Right forelimb (tissue), 1 donor: Measurements from ENCODE around the gene RPL36.

ENCODE experiments used
- DNase-seq: peaks from one replicate; pipeline ENCODE4 v3.0.0-alpha.2; 2018

The RPL36 gene

DNA sequence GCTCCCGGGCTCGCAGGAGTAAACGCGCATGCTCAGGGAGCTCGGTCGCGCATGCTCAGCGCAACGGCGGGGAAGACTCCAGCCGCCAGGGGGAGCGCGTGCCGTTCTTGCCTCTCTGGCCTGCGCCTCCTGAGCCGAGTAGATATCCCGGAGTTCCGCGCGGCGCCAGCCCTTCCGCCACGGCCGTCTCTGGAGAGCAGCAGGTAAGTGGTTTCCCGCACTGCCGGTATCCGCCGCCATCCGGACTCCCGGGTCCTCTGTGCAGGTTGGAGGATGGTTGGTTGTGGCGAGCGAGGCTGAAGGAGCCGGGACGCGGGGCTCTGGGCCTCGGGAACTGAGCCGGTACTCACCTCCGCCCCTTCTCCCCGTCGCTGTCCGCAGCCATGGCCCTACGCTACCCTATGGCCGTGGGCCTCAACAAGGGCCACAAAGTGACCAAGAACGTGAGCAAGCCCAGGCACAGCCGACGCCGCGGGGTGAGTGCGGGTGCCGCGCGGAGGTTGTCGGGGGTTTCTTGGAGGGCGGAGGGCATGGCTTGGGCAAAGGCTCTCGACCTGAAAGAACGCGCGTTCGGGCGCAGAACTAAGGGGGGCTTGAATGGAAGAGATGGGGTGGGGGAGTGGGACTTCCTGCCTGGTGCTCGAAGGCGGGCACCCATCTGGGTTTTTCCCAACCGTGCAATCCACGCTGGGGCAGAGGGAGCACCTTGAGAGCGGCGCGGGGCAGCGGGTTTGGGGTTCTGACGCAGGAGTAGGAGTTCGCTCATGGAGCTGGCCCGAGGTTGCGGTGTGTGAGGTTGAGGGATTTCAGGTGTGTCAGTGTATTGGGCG, at the start of gene RPL36:
Gene RPL36, plus strand, starts transcription at position 171 of the 830 bp plus-strand sequence. Its CDS starts 213 bp downstream, at position 384.
- DNase-seq: peak; percentile 100

DNA sequence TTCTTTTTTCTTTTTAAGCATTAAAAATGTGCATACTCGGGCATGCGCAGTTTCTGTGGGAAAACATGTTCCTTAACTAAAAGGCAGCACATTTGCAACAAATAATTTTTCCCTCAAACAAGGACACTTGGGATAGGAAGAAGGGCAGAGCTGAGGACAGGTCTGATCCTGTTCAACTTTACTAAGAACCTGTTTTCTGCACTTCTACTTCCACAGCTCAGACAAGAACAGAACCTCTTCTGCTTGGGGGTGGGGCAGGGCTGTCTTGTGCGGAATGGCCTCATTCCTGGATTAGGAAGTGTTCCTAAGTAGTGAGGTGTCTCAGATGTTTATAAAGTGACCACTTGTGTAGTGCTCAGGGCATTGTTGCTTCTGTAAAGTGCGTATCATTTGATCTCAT, 48.9 kb upstream of the RPL36 start:
- DNase-seq: no peak

DNA sequence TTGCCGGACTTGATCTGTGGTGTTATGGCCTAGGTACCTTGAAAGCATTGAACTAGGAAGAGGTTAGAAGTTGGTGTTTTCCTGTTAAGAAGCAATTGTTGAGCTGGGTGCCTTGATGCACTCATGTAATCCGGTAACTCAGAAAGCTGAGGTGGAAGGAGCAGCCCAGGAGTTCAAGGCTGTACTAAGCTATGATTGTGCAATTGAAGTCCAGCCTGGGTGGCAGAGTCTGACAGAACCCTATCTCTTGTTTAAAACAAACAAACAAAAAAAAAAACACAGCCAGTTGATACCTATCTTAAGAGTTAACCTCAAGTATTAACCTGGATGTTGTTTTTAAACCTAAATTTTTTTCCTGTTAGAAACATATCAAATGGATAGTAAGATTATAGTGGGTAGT, 47.9 kb upstream of the RPL36 start:
- DNase-seq: no peak

DNA sequence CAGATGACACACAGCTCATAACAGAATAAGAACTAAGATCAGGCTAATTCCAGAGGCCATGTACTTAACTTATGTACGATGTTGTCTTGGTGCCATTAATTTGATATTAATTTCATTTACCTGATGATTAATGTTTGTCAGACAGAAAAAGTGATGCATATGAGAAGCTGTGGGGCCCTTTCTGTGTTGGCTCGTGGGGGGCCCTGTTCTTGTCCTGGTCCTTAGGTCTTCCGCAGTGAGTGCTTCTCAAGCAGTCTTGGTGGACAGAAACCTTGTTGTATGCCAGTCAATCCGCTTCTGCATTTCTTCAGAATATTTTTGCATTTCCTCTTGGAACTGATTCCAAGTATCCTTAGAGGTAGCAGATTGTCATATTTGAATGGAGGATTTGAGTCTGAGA, 47.0 kb upstream of the RPL36 start:
- DNase-seq: no peak

DNA sequence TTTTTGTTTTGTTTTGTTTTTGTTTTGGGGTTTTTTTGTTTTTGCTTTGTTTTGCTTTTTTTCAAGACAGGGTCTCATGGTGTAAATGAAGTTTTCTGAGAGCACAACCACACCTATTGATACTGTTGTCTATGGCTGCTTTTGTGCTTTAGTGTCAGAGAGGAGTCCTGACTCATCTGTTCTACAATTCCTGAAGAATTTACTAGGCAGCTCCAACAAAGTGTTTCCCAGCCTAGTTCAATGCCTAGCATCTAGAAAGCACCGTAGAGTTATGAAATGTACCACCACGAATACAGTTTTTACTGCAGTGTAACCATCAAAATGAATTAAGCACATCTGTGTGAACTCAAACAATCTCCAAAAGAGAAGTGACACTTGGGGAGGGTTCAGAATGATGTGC, 46.1 kb upstream of the RPL36 start:
- no peak for DNase-seq

DNA sequence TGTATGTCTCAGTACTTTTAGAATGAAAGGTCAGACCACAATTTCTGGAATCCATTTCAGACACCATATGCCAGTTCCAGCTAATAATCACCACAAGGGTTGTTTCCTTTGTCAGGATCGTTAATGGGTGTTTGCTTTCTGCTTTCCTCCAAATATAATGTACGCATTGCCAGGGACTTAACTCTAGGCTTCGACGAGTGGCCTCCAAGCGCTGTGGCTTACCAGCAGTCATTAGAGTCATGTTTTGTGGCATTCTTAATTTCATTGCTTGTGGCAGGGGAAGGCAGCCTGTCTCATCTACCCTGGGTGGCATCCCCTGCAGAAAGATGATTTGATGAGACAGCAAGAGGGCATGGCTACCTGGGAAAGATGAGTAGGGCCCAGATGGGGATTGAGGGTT, 44.7 kb upstream of the RPL36 start:
- no peak for DNase-seq

DNA sequence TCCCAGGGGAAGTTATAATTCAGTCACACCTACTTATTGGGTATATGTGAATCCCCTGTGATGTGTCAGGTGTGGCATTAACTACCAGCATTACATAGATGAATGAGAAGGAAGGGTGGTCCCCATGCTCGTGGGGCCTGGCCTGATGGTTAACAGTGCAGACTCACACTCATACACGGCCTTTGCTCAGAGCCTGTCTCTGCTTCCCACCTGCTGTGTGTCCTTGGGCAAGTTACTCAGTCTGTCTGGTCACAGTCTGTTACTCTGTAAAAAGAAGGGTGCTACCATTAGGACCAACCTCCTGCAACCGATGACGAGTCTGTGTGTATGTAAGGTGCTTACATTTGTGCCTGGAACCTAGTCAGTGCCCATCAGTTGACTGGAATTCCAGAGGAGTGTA, 43.4 kb upstream of the RPL36 start:
- no peak for DNase-seq

DNA sequence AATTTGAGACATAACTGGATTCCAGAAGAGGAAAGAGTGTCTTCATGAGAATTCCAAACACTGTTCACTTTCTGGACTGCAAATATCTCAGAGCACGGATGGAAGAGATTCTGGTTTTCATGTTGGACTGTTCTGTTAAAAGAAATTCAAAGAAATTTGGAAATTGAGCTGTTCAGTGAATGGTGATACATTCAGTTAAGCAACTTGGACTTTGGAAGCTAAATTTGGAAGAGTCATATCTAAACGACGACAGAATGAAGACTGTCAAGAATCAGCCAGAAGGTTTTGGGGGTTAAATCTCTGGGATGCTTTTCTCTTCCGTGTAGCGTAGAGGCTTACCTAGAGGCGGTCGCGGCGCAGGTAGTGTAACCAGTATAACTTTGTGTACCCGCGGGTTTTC, 41.6 kb upstream of the RPL36 start:
- no peak for DNase-seq

DNA sequence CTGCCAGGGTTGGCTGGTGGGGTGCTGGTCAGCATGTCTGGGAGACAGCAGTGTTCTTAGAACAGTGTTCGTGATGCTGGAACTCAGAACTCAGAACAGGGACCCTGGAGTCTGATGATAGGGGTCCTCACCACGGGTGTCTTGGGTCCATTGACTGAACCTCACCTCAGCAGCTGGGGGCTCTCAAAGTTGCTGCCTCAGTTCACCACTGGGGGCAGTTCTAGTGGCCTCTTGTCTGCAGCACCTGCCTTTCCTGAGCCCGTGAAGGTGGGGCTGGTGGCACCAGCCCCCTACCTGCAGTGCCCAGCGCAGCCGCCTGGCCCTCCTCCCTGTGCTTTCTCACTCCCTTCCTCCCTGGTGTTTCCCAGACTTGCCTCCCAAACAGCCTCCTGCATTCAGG, 38.7 kb upstream of the RPL36 start:
- no peak for DNase-seq

DNA sequence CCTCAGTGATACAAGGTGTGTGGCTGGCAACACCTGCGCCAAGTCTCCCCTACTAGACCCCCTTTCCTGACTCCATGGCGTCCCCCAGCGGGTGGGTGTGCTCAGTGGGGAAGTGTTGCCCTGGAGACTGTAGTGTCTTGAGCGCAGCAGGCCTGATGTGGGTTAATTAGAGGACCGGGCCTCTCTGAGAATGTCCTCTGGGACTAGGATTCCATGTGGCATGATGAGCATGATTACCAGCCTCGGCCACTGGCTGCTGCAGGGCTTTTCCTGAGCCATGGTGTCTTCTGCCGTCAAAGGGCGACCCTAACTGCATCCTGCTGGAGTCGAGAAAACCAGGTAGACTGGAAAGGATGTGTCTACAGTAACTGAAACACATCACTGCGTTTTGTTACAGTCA, 37.8 kb upstream of the RPL36 start:
- DNase-seq: no peak

DNA sequence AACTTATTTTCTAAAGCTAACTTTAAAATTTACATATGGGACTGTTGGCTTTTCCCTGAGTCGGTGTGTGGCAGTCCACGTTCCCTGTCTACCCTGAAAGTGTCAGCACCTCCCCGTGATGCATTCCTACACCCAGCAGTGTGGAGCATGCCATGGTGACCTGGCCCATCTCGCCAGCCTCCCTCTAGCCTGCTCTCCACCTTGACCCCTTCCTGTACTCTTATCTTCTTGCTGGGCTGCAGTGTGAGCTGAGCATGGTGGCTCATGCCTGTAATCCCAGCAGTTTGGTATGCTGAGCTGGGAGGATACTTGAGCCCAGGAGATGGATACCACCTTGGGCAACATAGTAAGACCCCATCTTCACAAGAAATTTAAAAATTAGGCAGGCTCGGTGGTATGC, 35.2 kb upstream of the RPL36 start:
- DNase-seq: no peak

DNA sequence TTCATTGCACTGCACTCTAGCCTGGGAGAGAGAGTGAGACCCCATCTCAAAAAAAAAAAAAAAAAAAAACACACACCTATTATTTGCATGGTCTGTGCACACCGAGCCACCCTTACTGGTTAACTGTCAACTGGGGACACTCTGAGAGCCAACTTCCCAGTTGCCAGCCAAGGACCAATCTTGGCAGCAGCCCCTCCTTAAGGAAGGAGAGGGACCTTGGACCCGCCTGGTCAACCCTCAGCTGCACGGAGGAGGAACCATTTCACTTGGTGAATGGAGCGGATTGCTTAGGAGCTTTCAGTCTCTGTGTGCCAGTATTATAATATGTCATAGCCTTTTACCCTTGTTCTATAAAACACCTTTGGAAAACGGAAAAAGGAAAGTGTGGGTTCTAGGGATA, 34.7 kb upstream of the RPL36 start:
- no peak for DNase-seq

DNA sequence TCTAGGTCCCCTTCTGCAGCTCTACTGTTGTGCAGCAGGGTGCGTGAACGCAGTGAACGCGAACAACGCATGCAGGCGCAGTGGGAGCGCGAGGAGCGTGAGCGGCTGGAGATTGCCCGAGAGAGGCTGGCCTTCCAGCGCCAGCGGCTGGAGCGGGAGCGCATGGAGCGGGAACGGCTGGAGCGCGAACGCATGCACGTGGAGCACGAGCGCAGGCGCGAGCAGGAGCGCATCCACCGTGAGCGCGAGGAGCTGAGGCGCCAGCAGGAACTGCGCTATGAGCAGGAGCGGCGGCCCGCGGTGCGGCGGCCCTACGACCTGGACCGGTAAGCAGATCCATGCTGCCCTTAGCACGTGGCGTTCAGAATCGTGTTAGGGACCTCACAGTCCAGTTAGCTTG, 28.6 kb upstream of the RPL36 start:
- DNase-seq: no peak

DNA sequence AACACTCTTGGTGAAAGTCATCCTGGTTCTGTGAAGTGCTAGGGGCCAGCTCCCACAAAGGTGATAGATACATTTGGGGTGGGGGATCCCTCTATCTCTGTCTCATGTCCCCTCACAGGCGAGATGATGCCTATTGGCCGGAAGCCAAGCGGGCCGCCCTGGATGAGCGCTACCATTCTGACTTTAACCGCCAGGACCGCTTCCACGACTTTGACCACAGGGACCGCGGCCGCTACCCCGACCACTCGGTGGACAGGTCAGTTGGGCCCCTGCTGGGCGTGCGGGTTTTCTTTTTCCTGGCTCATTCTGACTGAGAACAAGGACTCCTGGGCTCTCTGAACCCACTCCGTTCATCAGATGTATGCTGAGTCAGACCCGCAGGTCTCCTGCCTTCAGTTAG, 26.2 kb upstream of the RPL36 start:
- no peak for DNase-seq

DNA sequence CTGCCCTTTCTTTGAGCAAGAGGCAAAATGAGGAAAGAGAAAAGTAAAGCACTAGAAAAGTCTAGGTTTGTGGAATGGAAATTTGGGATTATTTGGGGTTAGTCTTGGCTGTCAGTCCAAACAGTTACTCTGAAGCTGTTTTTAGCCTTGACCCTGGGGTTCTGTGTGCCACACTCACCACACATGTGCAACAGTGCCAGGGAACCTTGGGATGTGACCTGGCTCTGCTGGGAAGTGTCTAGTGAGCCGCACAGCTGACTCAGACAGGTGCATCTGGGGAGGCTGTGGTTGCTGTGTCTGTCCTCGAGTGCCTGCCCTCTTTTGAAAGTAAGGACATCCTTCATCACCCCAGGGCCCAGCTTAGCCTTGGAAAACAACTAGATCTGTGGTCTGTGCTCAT, 25.6 kb upstream of the RPL36 start:
- DNase-seq: no peak

DNA sequence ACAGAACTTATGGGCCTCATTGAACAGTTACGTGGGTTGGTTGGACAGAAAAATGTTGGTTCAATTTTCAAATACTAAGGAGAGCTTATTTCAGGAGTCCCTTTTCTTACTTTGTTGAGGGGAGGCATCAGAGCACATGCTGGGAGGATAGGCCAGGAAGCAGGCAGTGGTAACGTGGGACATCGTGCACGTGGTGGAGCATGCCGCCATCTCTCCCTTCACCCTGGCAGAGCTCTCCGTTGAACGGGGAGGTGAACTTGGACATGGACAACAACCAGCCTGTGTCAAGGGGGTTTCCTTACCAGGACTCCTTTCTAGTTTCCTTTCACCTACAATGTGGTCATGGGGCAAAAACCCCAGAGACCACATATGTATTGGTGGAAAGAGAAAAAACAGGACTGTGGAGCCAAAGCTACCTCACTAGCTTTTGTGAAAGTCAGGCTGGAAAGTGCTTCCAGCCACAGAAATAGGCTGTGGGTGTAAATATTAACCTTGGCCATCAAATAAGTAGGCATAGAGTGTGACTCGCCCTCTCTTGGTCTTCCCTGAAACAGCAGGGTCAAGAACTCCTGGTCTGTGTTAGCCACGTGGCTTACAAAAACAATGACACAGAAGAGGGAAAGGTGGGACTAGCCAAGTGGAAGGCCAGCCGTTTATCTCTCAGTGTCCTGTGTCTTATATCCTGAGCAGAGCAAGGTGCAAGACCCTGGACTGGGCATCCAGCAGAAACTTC, 24.1 kb upstream of the RPL36 start:
- no peak for DNase-seq

DNA sequence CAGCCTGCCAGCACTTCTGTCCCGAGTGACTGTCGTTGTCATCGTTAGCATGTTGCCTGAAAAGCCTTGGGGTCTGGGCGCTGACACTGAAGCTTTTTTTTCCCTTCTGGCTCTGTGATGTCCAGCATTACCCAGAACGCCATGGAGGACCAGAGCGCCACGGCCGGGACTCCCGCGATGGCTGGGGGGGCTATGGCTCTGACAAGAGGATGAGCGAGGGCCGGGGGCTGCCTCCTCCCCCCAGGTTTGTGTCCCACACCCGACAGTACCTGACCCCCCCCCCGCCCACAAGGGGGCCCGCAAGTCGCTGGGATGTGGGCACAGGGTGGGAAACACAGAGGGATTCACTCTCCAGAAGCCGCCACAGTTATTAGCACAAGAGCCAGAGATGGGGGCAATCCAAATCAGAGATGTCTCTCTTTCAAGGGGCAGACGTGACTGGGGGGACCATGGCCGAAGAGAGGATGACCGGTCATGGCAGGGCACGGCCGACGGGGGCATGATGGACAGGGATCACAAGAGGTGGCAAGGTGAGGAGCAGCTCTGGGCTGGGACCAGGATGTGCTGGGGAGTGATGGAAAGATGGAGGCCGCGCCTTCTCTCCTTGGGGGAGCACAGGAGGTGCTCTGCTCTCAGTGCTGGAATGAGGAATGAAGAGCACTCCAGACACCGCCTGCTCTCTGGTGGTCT, 23.0 kb upstream of the RPL36 start:
- no peak for DNase-seq

DNA sequence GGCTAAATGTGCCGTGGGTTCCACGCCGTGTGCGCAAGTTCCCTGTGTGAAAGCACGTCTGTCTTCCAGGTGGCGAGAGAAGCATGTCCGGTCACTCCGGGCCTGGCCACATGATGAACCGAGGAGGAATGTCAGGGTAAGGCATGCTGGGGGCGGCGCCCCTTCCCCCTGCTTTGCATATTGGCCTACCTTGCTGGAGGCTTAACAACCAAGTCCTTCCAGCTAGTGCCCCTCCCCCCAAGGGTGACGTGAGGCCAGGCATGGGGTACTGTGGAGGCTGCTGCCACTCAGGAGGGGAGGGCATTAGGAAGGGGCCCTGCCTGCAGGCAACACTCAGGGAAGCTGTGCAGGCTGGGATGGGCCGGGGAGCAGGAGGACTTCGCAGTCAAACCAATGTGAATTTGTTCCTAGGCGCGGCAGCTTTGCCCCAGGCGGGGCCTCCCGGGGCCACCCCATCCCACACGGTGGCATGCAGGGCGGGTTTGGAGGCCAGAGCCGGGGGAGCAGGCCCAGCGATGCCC, 22.3 kb upstream of the RPL36 start:
- no peak for DNase-seq

DNA sequence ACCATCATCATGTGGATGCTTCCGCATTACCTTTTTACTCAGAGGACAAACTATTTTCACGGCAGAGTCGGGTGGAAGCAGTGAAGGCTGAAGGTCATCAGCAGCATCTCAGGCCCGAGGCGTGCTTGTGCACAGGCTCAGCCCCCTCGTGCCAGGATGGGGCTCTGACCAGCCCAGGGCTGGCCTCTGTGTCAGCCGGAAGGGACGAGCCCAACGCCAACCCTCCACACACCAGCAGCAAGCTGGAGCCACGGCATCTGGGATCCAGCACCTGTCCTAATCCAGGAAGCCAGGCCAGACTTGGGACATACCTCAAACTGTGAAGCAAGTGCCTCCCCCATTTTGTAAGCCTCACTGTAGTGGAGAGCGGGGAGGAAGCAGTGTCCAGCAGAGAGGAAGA, 20.9 kb upstream of the RPL36 start:
- no peak for DNase-seq

DNA sequence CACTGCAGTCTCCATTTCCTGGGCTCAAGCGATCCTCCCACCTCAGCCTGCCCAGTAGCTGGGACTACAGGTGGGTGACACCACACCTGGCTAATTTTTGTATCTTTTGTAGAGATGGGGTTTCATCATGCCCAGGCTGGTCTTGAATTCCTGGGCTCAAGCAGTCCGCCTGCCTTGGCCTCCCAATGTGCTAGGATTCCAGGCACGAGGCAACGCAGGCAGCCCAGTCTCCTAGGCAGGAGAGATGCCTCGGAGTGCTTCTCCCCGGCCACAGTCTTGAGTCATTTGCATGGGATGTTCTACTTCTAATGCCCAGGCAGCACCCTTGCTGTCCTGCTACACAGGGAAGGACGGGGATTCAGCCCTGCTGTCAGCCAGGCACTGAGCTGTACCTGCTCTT, 18.5 kb upstream of the RPL36 start:
- DNase-seq: no peak

DNA sequence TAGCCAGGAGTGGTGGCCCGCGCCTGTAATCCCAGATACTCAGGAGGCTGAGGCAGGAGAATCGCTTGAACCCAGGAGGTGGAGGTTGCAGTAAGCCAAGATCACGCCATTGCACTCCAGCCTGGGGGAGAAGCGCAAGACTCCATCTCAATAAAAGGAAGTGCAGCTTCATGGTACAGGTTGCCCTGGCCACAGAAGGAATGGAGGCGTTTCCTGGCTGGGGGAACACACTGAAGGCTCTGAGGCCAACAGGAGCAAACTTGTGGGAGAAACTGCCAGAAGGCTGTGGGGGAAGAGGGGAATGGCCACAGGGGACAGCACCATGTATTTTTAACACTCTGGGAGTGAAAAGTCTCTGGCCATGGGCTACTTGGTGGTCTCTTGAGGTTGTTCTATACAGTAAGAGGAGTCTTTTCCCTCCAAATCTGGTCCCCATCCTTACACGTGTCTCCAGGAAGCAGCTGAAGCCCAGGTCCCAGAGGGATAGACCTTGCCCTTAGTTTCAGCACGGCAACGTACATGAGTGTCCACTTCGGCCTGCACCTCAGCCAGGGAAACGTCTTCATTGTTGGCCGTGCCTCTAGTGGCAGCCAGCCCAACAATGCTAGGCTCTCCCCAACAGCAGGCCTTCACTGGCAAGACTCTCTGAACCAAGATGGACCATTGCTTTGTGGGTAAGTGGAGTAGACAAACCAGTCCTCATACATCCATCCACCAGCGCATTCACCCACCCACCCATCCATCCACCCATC, 17.2 kb upstream of the RPL36 start:
- no peak for DNase-seq

DNA sequence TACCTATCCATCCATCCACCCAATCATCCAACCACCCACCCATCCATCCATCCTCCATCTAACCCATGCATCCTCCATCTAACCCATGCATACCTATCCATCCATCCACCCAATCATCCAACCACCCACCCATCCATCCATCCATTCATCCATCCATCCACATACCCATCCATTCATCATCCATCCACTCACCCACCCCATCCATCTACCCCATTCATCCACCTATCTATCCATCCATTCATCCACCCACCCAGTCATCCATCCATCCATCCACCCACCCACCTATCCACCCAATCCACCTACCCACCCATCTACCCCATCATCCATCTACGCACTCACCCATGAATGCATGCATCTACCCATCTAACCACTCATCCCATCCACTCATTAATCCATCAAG, 16.3 kb upstream of the RPL36 start:
- no peak for DNase-seq

DNA sequence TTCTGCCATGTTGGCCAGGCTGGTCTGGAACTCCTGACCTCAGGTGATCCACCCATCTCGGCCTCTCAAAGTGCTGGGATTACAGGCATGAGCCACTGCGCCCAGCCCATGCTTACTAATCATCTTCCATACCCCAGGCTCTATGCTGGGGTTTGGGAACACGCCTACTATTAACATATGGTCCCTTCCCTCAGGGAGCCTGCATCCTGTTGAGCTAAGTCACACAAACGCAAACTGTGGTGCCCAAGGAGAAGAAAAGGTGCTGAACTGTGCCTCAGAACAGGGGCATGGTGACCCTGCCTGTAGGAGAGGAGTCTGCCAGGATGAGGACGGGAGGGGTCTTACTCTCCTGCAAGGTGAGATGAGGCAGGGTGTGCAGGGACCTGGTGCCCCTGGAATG, 15.4 kb upstream of the RPL36 start:
- no peak for DNase-seq
